Glutamatergic neuron (in vitro differentiated cells): ENCODE data around the gene PIK3R5. TPM values are rescaled to one million over a fixed set of nuclear protein-coding genes. Genes with fewer than 3 reads are reported as not detected.

Source experiments
- DNase-seq: peaks from one replicate; pipeline ENCODE4 v3.0.0; 2022
- H3K27ac Mint-ChIP-seq: one replicate; pipeline ENCODE4 v1.8.0; 2020; ENCODE audit warnings: mild to moderate bottlenecking, mixed read lengths, inconsistent platforms; ENCODE audit not compliant: unreplicated experiment
- H3K27me3 Mint-ChIP-seq: one replicate; pipeline ENCODE4 v1.8.0; 2020; ENCODE audit warnings: mild to moderate bottlenecking, moderate library complexity, mixed read lengths, inconsistent platforms; ENCODE audit not compliant: unreplicated experiment
- H3K36me3 Mint-ChIP-seq: one replicate; pipeline ENCODE4 v1.8.0; 2020; ENCODE audit warnings: mild to moderate bottlenecking, mixed read lengths, inconsistent platforms; ENCODE audit not compliant: unreplicated experiment
- H3K4me1 Mint-ChIP-seq: one replicate; pipeline ENCODE4 v1.8.0; 2020; ENCODE audit warnings: mild to moderate bottlenecking, low read depth, mixed read lengths, inconsistent platforms; ENCODE audit not compliant: unreplicated experiment
- H3K4me3 Mint-ChIP-seq: one replicate; pipeline ENCODE4 v1.8.0; 2020; ENCODE audit warnings: mild to moderate bottlenecking, mixed read lengths, inconsistent platforms; ENCODE audit not compliant: unreplicated experiment
- H3K9me3 Mint-ChIP-seq: one replicate; pipeline ENCODE4 v1.8.0; 2020; ENCODE audit warnings: mild to moderate bottlenecking, moderate library complexity, mixed read lengths, inconsistent platforms; ENCODE audit not compliant: unreplicated experiment
- total RNA-seq: library from RNA; stranded (reverse); fragmentation: NEBNext Ultra II Directional; extraction: Animal tissue kit (Norgen Biotek cat#: 25700); gene quantifications from one replicate; pipeline ENCODE4 v1.2.1, GENCODE V29; 2021; ENCODE audit not compliant: unreplicated experiment
- TF ChIP-seq, protein P1 (sequence below): fragments of 200-600 bp; sonication (generic); IDR thresholded peaks from one replicate; pipeline ENCODE4 v1.5.0; 2021; ENCODE audit not compliant: partially characterized antibody, unreplicated experiment

Gene PIK3R5
- total RNA-seq, 1 donor from 2014 or later: not detected

- Mint-ChIP-seq H3K9me3 (peaks cover 2% of the 10 kb centered on the region), H3K4me3 (no peak overlapping the region), H3K36me3 (no peaks in the 10 kb centered on the region), H3K27me3 (peaks cover 4% of the 10 kb centered on the region), H3K27ac (no peak overlapping the region), H3K4me1 (peaks cover 3% of the 10 kb centered on the region)
- DNase-seq: peak; percentile 16
- TF ChIP-seq, protein P1, sequence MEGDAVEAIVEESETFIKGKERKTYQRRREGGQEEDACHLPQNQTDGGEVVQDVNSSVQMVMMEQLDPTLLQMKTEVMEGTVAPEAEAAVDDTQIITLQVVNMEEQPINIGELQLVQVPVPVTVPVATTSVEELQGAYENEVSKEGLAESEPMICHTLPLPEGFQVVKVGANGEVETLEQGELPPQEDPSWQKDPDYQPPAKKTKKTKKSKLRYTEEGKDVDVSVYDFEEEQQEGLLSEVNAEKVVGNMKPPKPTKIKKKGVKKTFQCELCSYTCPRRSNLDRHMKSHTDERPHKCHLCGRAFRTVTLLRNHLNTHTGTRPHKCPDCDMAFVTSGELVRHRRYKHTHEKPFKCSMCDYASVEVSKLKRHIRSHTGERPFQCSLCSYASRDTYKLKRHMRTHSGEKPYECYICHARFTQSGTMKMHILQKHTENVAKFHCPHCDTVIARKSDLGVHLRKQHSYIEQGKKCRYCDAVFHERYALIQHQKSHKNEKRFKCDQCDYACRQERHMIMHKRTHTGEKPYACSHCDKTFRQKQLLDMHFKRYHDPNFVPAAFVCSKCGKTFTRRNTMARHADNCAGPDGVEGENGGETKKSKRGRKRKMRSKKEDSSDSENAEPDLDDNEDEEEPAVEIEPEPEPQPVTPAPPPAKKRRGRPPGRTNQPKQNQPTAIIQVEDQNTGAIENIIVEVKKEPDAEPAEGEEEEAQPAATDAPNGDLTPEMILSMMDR: no peak
These were observed 91.4 kb downstream of the PIK3R5 start for GRCh38 chr17:8873801-8874715.

- Mint-ChIP-seq H3K4me1 (peaks cover 4% of the 10 kb centered on the region), H3K36me3 (no peaks in the 10 kb centered on the region), H3K27me3 (peaks cover 4% of the 10 kb centered on the region), H3K27ac (no peak overlapping the region), H3K9me3 (peaks cover 2% of the 10 kb centered on the region), H3K4me3 (no peak overlapping the region)
- TF ChIP-seq, protein P1: no peak
- peak; percentile 7 for DNase-seq
These were observed 92.6 kb downstream of the PIK3R5 start for GRCh38 chr17:8872705-8873435.

- H3K4me3 Mint-ChIP-seq: no peak overlapping the region
- H3K27me3 Mint-ChIP-seq: peaks cover 5% of the 10 kb centered on the region
- TF ChIP-seq, protein P1: no peak
- DNase-seq: peak; percentile 7
- H3K27ac Mint-ChIP-seq: no peak overlapping the region
- H3K4me1 Mint-ChIP-seq: peaks cover 4% of the 10 kb centered on the region
- H3K9me3 Mint-ChIP-seq: peaks cover 2% of the 10 kb centered on the region
- H3K36me3 Mint-ChIP-seq: no peaks in the 10 kb centered on the region
These were observed 93.3 kb downstream of the PIK3R5 start for GRCh38 chr17:8872036-8872704.

- Mint-ChIP-seq H3K27me3 (peaks cover 8% of the 10 kb centered on the region), H3K36me3 (no peaks in the 10 kb centered on the region), H3K4me3 (no peak overlapping the region), H3K4me1 (peaks cover 4% of the 10 kb centered on the region), H3K27ac (no peak overlapping the region), H3K9me3 (peaks cover 2% of the 10 kb centered on the region)
- DNase-seq: no peak
- TF ChIP-seq, protein P1: no peak
These were observed 94.4 kb downstream of the PIK3R5 start for GRCh38 chr17:8871081-8871581.
